ENCODE data around the gene RGS9BP.

DNA sequence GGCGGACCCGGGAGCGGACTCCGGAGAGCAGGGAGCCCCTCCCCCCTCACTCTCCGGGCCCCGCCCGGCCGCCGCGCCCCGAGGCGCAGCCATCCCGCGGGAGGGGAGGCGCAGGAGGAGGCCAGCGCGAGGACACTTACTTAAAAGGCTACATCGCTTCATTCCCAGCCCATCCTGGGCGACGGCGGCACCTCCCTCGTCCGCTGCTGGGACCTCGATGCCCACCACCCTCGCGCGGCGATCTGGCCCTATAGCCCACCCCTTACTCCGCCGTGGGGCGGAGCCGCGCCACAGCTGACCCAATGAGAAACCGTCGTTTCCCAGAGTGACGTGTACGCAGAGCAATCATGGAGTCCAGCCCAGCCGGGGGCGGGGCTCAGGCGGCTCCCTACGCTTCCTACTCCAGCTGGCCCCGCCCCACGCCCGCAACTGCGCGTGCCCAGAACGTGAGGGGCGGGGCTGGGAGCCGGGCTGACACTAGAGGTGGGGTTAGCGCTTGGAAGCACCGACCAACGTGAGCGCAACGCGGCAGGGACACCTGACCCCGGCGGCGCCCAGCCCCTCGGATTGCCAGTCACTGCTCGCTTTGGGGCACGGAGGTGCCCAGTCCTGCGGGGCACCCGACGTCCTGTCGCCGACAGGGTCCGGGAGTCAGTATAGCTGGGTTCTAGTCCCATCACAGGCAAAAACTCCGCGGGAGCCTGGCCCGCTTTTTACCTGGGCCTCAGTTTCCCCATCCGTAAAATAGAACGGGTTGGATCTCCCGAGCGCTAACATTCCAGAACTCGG is 523 bp upstream of the RGS9BP start, which contains the start of gene ANKRD27:
- no peak for TF ChIP-seq EZH2 (IDR thresholded peaks at IDR 0.05; ENCODE audit: insufficient read depth, low read length)
- TF ChIP-seq, protein P1, sequence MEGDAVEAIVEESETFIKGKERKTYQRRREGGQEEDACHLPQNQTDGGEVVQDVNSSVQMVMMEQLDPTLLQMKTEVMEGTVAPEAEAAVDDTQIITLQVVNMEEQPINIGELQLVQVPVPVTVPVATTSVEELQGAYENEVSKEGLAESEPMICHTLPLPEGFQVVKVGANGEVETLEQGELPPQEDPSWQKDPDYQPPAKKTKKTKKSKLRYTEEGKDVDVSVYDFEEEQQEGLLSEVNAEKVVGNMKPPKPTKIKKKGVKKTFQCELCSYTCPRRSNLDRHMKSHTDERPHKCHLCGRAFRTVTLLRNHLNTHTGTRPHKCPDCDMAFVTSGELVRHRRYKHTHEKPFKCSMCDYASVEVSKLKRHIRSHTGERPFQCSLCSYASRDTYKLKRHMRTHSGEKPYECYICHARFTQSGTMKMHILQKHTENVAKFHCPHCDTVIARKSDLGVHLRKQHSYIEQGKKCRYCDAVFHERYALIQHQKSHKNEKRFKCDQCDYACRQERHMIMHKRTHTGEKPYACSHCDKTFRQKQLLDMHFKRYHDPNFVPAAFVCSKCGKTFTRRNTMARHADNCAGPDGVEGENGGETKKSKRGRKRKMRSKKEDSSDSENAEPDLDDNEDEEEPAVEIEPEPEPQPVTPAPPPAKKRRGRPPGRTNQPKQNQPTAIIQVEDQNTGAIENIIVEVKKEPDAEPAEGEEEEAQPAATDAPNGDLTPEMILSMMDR (IDR thresholded peaks at IDR 0.05; ENCODE audit: insufficient read depth, low read depth, low read length) = no peak

Data from astrocyte (in vitro differentiated cells and primary cell).